A549 (cell line): Measurements from ENCODE around the gene SAT1.

ENCODE experiments used
- CTCF ChIP-seq: fragments of >200 bp; sonication (Bioruptor Twin); formaldehyde crosslinking; IDR thresholded peaks from 3 replicates; pipeline ENCODE4 v1.5.1; 2016
- EHMT2 ChIP-seq: fragments of 200-600 bp; sonication (generic); IDR thresholded peaks from 2 replicates; pipeline ENCODE4 v1.6.1; 2016; ENCODE audit warnings: antibody characterized with exemption, low read depth, mild to moderate bottlenecking, moderate library complexity
- EP300 ChIP-seq, 2 experiments: fragments of >200 bp; sonication (Bioruptor Twin); formaldehyde crosslinking; IDR thresholded peaks; 2 replicates in 1 of 2; 3 replicates in 1 of 2; pipeline ENCODE4 v1.6.1; 2016 to 2017
- MAX ChIP-seq: IDR thresholded peaks from 2 replicates; pipeline ENCODE4 v1.6.1; 2012
- PHF8 ChIP-seq: fragments of 200-600 bp; sonication (generic); IDR thresholded peaks from 2 replicates; pipeline ENCODE4 v1.6.1; 2016; ENCODE audit warnings: low read depth, mild to moderate bottlenecking, antibody characterized with exemption, moderate library complexity, borderline replicate concordance
- POLR2A ChIP-seq: IDR thresholded peaks from 2 replicates; pipeline ENCODE4 v1.6.1; 2012; ENCODE audit warnings: mild to moderate bottlenecking, low read length
- RAD21 ChIP-seq, 2 experiments: fragments of >200 bp in 1 of 2; sonication (Bioruptor Twin) in 1 of 2; formaldehyde crosslinking in 1 of 2; IDR thresholded peaks in 1 of 2; conservative IDR thresholded peaks in 1 of 2; 2 replicates in 1 of 2; 3 replicates in 1 of 2; pipeline ENCODE4 v1.6.1; 2012 to 2018; ENCODE audit warnings: inconsistent platforms in 1 of 2
- RARB ChIP-seq: fragments of 250-450 bp; sonication (Bioruptor Pico); IDR thresholded peaks from 2 replicates; pipeline ENCODE4 v1.8.0; 2021; ENCODE audit warnings: mild to moderate bottlenecking, moderate library complexity
- RCOR1 ChIP-seq: fragments of 150-350 bp; IDR thresholded peaks from 2 replicates; pipeline ENCODE4 v1.6.1; 2014; ENCODE audit warnings: antibody characterized with exemption, low read length, low read depth
- REST ChIP-seq: fragments of 200-600 bp; sonication (generic); IDR thresholded peaks from 2 replicates; pipeline ENCODE4 v1.6.1; 2016; ENCODE audit warnings: antibody characterized with exemption, mild to moderate bottlenecking, moderate library complexity
- SMC3 ChIP-seq: fragments of >200 bp; sonication (Bioruptor Twin); formaldehyde crosslinking; IDR thresholded peaks from 3 replicates; pipeline ENCODE4 v1.6.1; 2018; ENCODE audit warnings: inconsistent platforms
- SREBF2 ChIP-seq: fragments of 450-650 bp; IDR thresholded peaks from 2 replicates; pipeline ENCODE4 v1.6.1; 2014; ENCODE audit warnings: mild to moderate bottlenecking, moderate library complexity
- ZNF302 ChIP-seq: fragments of 250-450 bp; sonication (Bioruptor Pico); IDR thresholded peaks from 2 replicates; pipeline ENCODE4 v1.9.0; 2021; ENCODE audit warnings: inconsistent platforms, mild to moderate bottlenecking, moderate library complexity

- no peak for TF ChIP-seq CTCF
- TF ChIP-seq REST, result no peak
- no peak for TF ChIP-seq SREBF2
- no peak for TF ChIP-seq POLR2A
- no peak for TF ChIP-seq RAD21 (conservative IDR thresholded peaks at IDR 0.05 in 1 of 2, IDR thresholded peaks at IDR 0.05 in 1 of 2)
- no peak for TF ChIP-seq EP300 (IDR thresholded peaks at IDR 0.05)
- no peak for TF ChIP-seq RCOR1
- TF ChIP-seq ZNF302 (CRISPR knock-in tag), result no peak
- TF ChIP-seq SMC3, result no peak
- TF ChIP-seq RARB (CRISPR knock-in tag), result no peak
- TF ChIP-seq PHF8, result no peak
- no peak for TF ChIP-seq EHMT2
- TF ChIP-seq MAX, result no peak
Measured at GRCh38 chrX:23765449-23765848, 17.5 kb upstream of the SAT1 start.
